Measurements from ENCODE around the gene SORCS2.

DNA sequence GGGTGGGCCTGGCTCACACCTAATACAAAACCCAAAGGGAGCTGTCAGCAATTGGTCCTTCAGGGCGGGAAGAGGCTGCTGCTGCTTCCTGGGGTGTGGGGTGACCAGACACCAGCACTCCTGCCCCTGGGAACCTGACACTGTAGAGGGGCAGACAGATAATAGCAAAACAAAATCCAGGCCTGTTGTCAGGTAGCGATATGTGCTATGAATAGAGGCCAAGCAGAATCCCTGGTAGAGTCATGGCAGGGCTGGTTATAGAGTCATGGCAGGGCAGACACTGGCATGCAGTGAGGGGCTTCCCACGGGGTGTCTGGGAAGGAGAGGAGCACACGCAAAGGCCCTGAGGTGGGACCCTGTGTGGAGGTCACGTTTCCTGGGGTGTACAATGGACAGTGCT is 321.9 kb downstream of the SORCS2 start:
- TF ChIP-seq CTCF (IDR thresholded peaks at IDR 0.05) (no peak), EZH2 (IDR thresholded peaks at IDR 0.05) (no peak)

All from neural progenitor cell (in vitro differentiated cells).